Middle frontal gyrus (tissue), 1 donor: ENCODE data around the gene KRTAP9-6.
"Not testable (repeated sequence)": the region's sequence is repeated elsewhere in the genome, so short reads cannot be mapped to it uniquely, and the experiment has no call there.

Source experiments
- DNase-seq: peaks from one replicate; pipeline ENCODE4 v3.0.0-alpha.2; 2015; ENCODE audit warnings: low spot score; ENCODE audit errors: extremely low spot score

The KRTAP9-6 gene

GRCh38 chr17:41265078-41265477 lies at the start of gene KRTAP9-6:
TSS of gene KRTAP9-6 (plus strand) at chr17:41265378. CDS start at chr17:41265378, 0 bp downstream.
- DNase-seq = no peak

GRCh38 chr17:41215681-41216080 lies 49.5 kb upstream of the KRTAP9-6 start:
- no peak for DNase-seq

GRCh38 chr17:41223821-41224220 lies 41.4 kb upstream of the KRTAP9-6 start:
- no peak for DNase-seq

DNA sequence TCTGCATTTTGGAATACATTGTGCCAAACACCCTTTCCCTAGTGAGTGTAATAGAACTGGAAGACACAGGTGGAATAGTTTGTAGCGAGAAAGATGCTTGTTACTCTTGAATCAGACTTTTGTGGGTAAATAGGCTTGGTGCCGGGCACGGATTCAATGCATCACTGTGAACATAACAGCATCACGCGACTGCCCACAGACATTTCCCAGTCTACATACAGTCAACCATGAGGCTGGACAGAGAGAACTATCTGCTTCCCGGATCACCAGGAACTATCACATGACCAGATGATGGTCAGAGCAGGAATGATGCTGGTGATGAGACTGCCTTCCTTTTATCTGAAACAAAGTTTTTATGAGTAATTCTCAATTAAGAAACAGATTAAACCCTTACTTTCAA lies 39.1 kb upstream of the KRTAP9-6 start:
- no peak for DNase-seq

GRCh38 chr17:41226598-41227095 lies 38.5 kb upstream of the KRTAP9-6 start, which contains the start of gene KRTAP9-2:
TSS of gene KRTAP9-2 (plus strand) at chr17:41226648. CDS start at chr17:41226655, 7 bp downstream.
- DNase-seq = not testable (repeated sequence)

- DNase-seq = no peak
Measured at GRCh38 chr17:41230094-41230493, 35.1 kb upstream of the KRTAP9-6 start.

DNA sequence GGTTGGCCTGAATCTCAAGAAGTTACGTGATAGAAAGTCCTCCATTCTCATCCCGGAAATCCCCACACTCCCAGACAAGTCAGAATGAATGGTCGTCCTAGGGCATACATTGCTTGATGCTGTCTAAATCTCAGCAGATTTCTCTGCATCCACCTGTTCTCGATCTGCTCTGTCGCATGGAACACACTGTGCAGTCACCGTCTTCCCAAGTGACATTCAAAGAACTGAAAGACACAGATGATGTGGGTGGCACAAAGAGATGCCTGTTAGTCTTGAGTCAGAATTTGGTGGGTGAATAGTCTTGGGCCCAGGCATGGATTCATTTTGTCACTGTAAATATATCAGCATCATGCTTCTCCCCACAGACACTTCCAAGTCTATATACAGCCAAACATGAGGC lies 33.4 kb upstream of the KRTAP9-6 start:
- no peak for DNase-seq

DNA sequence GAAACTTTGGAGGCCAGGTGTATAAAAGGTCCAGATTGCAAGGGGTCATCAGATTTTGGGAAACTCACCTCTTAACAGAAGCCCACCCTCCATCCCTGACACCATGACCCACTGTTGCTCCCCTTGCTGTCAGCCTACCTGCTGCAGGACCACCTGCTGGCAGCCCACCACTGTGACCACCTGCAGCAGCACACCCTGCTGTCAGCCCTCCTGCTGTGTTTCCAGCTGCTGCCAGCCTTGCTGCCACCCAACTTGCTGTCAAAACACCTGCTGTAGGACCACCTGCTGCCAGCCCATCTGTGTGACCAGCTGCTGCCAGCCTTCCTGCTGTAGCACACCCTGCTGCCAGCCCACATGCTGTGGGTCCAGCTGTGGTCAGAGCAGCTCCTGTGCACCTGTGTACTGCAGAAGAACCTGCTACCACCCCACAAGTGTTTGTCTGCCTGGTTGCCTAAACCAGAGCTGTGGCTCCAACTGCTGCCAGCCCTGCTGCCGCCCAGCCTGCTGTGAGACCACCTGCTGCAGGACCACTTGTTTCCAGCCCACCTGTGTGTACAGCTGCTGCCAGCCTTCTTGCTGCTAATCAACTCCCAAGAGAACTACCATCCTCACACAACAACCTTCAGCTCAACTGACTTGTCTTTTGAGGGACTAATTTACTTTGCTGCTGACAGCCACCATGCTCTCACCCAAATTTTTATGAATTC lies 32.6 kb upstream of the KRTAP9-6 start, which contains the start of gene KRTAP9-3:
Gene KRTAP9-3 (plus strand): TSS at position 51 of the 707 bp plus-strand sequence. CDS start 53 bp downstream, at position 104.
- DNase-seq = not testable (repeated sequence)

DNA sequence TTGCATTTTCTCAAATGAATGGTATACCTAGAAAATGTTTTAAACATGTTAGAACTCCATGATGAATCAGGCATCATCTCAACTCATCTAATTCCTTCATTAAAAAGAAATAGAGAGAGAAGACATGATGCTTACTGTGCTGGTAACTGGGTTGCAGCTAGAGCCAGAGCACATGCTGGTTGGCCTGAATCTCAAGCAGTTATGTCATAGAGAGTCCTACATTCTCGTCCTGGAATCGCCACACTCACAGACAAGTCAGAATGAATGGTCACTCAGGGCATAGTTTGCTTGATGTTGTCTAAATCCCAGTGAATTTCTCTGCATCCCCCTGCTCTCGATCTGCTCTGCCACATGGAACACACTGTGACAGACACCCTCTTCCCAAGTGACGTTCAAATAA lies 28.1 kb upstream of the KRTAP9-6 start:
- not testable (repeated sequence) for DNase-seq

- DNase-seq = not testable (repeated sequence)
Measured at GRCh38 chr17:41237949-41238437, 27.2 kb upstream of the KRTAP9-6 start, which contains the start of gene KRTAP9-8. TSS of gene KRTAP9-8 (plus strand) at chr17:41237999. CDS start at chr17:41238052, 53 bp downstream.

DNA sequence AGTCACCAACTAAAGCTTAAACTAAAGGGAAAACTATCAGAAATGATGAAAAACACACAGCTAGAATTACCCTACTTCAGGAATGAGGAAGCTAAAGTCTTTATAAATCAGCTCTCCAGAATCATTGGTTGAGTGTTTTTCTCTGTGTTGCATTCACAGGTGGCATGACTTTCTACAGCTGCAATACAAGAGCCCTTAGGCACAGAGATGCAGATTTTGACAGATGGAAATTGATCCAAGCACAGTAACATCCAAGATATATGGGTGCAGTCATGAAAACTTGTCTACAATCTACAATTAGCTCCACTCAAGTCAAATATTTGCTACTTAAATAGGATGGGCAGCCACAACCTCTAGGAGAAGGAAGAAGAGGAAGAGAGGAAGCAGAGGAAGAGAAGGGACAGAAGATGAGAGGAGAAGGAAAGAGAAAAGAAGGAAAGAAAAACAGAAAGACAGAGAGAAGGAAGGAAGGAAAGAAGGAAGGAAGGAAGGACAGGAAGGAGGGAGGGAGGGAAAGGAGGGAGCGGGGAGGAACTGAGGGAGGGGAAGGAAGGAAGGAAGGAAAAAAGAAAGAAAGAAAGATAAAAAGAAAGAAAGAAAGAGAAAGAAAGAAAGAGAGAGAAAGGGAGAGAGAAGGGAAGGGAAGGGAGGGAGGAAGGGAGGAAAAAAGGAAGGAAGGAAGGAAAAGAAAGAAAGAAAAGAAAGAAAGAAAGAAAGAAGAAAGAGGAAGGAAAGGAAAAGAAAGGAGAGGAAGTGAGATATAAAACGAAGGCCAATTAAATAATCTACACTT lies 18.0 kb upstream of the KRTAP9-6 start:
- DNase-seq = not testable (repeated sequence)

DNA sequence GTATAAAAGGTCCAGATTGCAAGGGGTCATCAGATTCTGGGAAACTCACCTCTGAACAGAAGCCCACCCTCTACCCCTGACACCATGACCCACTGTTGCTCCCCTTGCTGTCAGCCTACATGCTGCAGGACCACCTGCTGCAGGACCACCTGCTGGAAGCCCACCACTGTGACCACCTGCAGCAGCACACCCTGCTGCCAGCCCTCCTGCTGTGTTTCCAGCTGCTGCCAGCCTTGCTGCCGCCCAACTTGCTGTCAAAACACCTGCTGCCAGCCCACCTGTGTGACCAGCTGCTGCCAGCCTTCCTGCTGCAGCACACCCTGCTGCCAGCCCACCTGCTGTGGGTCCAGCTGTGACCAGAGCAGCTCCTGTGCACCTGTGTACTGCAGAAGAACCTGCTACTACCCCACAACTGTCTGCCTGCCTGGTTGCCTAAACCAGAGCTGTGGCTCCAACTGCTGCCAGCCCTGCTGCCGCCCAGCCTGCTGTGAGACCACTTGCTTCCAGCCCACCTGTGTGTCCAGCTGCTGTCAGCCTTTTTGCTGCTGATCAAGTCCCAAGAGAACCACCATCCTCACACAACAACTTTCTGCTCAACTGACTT lies 15.4 kb upstream of the KRTAP9-6 start, which contains the start of gene KRTAP9-4:
Gene KRTAP9-4 (plus strand): TSS at position 51 of the 604 bp plus-strand sequence. CDS start 34 bp downstream, at position 85.
- not testable (repeated sequence) for DNase-seq

DNA sequence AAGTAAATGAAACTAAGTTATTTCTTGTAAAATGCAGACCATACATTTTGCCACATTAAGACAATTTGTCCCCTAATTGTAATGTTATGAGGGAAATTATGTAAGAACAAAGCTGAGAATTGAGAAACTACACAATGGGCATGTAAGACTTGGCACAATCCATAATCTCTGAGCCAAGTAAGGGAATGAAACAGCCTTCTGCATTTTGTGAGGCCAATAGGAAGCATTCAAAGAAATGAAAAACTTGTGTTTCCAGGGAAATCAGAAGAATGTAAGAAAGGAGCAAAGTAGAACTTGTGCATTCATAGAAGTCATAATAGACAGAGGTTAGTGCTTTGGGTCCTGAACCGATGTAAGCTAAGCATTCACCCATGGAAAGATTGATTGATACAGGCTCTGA lies 13.9 kb upstream of the KRTAP9-6 start:
- no peak for DNase-seq

- no peak for DNase-seq
Measured at GRCh38 chr17:41254861-41255260, 10.3 kb upstream of the KRTAP9-6 start.

DNA sequence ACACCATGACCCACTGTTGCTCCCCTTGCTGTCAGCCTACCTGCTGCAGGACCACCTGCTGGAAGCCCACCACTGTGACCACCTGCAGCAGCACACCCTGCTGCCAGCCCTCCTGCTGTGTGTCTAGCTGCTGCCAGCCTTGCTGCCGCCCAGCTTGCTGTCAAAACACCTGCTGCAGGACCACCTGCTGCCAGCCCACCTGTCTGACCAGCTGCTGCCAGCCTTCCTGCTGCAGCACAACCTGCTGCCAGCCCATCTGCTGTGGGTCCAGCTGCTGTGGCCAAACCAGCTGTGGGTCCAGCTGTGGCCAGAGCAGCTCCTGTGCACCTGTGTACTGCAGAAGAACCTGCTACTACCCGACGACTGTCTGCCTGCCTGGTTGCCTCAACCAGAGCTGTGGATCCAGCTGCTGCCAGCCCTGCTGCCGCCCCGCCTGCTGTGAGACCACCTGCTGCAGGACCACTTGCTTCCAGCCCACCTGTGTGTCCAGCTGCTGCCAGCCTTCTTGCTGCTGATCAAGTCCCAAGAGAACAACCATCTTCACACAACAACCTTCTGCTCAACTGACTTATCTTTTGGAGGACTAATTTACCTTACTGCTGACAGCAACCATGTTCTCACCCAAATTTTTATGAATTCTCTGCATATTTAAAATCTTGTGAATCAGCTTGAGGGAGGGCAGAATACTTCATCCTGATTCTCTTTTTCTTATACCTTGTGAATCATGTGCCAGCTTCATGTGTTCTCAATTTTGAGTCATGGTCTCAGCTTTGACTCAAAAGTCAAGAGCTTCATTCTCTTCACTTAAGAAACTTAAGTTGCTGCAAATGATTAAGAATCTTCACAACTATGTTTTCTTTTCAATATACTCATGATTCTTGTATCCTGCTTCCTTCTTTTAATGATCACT lies 9.5 kb upstream of the KRTAP9-6 start, which contains the start of gene KRTAP9-9:
Gene KRTAP9-9 (plus strand): TSS at position 4 of the 910 bp plus-strand sequence.
- DNase-seq = not testable (repeated sequence)

- DNase-seq = no peak
Measured at GRCh38 chr17:41256291-41256685, 8.9 kb upstream of the KRTAP9-6 start.

DNA sequence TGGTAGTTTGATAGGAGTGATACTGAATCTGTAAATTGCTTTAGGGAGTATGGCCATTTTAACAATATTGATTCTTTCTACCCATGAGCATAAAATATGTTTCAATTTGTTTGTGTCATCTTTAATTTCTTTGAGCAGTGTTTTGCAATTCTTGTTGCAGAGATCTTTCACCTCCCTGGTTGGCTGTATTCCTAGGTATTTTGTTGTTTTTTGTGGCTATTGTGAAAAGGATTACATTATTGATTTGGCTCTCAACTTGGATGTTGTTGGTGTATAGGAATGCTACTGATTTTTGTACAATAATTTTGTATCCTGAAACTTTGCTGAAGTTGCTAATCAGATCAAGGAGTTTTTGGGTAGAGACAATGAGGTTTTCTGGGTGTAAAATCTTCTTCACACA lies 6.8 kb upstream of the KRTAP9-6 start:
- DNase-seq = no peak

DNA sequence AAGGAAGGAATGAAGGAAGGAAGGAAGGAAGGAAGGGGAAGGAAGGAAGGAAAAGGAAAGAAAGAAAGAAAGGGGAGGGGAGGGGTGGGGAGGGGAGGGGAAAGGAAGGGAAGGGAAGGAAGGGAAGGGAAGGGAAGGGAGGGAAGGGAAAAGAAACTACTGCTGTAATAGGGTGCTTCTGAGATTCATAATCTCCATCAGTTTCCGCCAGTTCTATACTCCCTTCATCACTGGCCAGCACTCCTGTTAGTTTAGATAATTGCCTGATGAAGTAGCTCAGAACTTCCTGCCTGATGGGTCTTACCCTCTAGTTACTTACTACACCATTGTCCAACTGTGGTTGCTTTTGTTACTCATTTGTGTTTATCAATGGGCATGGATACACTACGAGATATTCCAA lies 2.0 kb upstream of the KRTAP9-6 start:
- DNase-seq = no peak

DNA sequence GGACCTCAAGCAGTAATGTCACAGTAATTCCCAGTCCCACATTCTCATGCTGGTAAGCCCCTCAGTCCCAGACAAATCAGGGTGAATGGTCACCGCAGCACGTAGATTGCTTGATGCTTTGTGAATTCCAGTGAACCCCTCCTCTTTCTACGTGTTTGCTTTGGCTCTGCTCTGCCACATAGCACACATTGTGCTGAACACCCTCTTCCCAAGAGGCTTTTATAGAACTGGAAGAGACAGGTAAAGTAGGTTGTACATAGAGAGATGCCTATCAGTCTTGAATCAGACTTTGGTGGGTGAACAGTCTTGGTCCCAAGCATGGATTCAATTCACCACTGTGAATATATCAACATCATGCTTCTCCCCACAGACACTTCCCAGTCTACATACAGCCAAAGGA lies 579 bp upstream of the KRTAP9-6 start:
- DNase-seq = no peak

GRCh38 chr17:41267711-41268110 lies 2.5 kb downstream of the KRTAP9-6 start:
- no peak for DNase-seq
